AML-193 (cell line): ENCODE data around the gene TERT.
"Not testable (repeated sequence)": the region's sequence is repeated elsewhere in the genome, so short reads cannot be mapped to it uniquely, and the experiment has no call there.

ENCODE experiments used
- DNase-seq, 2 experiments: peaks; one replicate each; lab custom pipeline; 2025; lab: John Stamatoyannopoulos, UW

TERT gene

DNA sequence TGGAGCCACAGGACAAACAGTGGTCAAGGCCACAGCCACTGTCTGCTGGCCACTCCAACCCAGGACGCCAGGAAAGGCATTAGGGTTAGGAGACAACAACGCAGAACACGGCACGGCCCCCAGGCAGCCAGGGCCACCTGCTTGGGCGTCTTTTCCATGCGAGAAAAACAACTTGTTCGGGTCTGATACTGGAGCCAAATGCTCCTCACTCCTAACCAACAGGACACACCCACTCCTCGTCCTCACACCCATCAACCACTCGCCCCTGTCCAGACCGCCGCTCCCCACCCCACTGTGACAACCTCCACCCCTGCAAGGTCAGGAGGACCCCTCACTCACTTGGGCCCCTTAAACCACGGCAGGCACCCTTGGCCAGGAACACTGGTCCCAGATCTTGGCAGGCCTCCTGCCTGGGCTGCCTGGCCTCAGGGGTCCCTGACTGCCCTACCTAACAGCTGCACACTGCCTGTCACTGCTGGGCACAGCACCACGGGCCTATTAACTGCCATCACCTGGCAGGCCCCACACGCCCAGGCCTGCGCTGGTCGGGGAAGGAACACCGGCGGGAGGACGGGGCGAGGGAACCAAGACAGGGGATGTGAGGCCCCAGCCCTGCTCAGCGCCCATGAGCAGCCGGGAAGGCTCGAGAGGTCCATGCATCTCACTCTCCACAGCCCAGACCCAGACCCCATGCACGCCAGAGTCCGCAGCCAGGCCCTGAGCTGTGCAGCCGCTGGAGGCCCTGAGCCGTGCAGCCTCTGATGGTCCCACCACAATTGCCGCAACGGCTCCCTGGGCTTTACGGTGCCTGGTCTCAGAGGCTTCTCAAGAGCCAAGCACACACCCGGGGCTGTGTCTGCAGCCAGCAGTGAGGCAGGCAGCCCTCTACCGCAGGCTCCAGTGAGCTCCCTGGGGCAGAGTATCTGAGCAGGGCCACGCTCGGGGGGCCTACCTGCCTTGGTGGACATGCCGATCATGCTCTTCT is 36.3 kb upstream of the TERT start:
- no peak for DNase-seq

DNA sequence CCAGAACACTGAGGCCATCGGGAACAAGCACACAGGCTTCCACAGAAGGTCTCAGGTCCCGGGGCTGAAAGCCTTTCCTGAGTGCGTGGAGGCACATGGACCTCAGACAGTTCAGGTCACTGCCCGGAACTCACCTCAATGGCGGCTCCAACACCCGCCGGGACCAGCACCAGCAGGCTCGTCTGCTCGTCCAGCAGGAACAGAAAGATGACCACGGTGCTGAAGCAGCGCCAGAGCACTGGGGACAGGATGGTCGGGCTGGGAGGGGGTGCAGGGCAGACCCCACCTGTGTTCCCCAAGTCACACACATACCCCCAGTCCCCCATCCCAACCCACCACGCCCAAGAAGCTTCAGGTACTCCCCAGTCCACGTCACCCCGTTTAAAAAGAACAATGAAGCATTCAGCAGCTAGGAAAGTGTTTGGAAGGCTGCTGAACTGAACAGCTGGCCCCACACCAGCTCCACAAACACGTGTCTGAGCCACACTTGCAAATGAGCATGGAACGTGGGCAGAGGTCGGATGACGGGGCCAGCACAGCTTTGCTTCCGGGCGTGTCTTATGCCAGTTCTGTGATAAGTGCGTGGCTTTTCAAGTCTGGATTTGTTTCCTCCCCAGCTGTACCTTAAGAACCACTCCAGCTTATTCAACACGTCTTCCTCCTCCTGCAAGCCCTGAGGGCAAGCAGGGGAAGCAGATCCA is 35.4 kb upstream of the TERT start:
- DNase-seq, result no peak

DNA sequence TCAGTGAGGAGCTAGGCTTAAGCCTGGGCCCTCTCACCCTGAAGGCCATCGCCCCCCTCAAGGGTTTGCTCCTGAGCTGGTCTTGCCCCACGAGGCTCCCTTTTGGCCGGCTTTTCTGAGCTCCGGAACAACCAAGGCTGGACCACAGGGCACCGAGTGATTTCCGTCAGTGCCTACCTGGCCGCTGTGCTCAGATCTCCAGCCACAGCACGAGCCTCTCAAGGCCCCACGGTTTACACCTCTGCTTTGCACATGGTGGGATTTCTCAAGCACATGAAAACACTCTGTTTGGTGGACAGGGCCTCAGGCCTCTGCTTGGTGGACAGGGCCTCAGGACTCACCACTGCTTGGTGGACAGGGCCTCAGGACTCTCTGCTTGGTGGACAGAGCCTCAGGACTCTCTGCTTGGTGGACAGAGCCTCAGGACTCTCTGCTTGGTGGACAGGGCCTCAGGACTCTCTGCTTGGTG is 34.3 kb upstream of the TERT start:
- DNase-seq, result no peak

DNA sequence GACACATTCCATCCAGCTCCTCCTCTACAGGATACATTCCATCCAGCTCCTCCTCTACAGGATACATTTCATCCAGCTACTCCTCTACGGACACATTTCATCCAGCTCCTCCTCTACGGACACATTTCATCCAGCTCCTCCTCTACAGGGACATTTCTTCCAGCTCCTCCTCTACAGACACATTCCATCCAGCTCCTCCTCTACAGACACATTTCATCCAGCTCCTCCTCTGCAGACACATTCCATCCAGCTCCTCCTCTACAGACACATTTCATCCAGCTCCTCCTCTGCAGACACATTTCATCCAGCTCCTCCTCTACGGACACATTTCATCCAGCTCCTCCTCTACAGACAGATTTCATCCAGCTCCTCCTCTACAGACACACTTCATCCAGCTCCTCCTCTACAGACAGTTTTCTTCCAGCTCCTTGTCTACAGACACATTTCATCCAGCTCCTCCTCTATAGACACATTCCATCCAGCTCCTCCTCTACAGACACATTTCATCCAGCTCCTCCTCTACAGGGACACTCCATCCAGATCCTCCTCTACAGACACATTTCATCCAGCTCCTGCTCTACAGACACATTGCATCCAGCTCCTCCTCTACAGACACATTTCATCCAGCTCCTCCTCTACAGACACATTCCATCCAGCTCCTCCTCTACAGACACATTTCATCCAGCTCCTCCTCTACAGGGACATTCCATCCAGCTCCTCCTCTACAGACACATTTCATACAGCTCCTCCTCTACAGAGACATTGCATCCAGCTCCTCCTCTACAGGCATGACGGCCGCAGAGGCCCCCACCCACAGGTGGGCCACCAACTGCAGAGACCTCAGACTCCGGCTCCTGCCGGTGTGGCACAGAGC is 33.6 kb upstream of the TERT start:
- not testable (repeated sequence) for DNase-seq

DNA sequence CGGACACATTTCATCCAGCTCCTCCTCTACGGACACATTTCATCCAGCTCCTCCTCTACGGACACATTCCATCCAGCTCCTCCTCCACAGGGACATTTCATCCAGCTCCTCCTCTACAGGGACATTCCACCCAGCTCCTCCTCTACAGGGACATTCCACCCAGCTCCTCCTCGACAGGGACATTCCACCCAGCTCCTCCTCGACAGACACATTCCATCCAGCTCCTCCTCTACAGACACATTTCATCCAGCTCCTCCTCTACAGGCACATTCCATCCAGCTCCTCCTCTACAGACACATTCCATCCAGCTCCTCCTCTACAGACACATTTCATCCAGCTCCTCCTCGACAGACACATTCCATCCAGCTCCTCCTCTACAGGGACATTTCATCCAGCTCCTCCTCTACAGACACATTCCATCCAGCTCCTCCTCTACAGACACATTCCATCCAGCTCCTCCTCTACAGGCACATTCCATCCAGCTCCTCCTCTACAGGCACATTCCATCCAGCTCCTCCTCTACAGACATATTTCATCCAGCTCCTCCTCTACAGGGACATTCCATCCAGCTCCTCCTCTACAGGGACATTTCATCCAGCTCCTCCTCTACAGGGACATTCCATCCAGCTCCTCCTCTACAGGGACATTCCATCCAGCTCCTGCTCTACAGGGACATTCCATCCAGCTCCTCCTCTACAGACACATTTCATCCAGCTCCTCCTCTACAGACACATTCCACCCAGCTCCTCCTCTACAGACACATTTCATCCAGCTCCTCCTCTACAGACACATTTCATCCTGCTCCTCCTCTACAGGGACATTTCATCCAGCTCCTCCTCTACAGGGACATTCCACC is 32.3 kb upstream of the TERT start:
- not testable (repeated sequence) for DNase-seq

DNA sequence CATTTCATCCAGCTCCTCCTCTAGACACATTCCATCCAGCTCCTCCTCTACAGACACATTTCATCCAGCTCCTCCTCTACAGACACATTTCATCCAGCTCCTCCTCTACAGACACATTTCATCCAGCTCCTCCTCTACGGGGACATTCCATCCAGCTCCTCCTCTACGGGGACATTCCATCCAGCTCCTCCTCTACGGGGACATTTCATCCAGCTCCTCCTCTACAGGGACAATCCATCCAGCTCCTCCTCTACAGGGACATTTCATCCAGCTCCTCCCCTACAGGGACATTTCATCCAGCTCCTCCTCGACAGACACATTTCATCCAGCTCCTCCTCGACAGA is 31.6 kb upstream of the TERT start:
- not testable (repeated sequence) for DNase-seq

DNA sequence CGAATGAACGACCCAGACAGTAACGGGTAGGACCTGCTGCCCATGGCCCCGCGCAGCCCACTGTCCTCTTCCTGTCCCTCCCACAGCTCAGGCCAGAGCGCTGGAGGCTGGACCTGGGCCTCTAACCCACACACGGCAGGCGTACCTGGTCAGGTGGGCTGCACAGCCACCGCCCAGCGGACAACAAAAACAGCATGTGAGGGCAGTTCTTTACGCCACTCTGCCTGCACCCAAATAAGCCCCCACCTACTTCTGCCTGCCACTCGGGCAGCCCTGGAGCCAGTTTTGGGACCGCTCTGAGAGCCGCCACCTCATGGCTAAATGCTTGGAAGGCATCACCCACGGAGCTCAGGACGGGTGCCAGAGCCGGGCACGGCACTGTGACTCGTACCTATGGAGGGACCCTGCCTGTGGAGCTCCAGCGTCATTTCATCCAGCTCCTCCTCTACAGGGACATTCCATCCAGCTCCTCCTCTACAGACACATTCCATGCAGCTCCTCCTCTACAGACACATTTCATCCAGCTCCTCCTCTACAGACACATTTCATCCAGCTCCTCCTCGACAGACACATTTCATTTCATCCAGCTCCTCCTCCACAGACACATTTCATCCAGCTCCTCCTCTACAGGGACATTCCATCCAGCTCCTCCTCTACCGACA is 31.1 kb upstream of the TERT start:
- DNase-seq, result no peak

DNA sequence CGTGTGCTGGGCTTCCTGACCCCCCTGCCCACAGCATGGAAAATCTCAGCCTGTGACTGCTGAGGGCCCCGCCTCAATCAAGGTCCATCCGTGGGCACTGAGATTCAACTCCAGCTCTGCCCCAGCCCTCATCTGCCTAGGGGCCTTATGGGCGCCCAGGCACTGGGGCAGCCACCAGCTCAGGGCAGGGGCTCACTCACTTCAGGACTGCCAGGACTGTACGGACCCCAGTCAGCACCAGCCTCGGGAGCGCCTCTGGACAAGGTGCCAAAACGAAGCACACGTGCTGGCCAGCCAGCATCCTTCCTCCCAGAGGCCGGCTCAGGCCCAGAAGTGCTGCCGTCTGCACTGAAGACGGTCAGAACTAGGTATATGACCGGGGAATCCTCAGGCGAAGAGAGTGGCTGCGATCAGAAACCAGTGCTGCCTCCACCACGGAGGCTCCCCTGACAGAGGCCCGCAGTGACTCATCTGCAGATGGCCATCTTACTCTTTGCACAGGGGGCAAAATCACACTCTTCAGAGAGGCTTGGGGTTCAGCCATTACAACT is 30.4 kb upstream of the TERT start:
- no peak for DNase-seq

DNA sequence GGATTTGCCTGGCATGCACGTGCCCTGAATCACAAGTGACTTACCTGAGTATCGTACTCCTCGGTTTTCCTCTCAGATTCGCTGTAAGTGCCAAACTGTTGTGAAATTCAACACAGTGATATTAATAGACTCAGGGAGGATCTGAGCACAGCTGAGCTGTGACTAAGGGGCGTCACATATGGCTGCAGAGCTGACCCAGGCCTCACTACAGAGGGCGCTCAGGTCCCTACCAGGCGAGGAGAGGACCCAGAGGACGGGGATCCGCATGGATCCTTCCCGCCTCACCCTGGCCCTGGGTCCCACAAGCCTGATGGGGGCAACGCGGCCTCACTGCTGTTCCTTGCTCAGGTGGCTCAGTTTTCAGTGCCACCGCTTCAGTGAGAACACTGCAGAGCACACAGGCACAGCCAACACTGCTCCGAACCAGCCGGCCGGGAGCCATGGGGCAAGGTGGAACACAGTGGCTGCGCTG is 29.9 kb upstream of the TERT start:
- no peak for DNase-seq

DNA sequence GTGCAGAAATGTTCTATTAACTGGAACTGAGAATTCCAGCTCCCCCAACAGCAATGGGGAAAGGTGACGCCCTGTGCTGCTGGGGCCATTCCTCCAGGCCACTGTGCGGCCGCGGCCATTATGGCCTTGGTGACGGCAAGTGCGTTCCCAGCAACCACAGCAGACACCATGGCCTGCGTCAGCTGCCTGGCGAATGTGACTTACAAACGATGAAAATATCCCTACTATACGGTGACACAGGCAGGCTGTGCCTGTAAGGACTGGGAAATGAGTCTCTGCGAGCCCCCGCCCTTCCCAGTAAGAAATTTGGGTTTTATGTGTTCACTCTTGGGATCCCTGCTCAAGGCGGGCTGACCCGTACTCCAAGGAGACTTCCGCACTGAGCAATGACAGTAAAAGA is 29.4 kb upstream of the TERT start:
- no peak for DNase-seq

DNA sequence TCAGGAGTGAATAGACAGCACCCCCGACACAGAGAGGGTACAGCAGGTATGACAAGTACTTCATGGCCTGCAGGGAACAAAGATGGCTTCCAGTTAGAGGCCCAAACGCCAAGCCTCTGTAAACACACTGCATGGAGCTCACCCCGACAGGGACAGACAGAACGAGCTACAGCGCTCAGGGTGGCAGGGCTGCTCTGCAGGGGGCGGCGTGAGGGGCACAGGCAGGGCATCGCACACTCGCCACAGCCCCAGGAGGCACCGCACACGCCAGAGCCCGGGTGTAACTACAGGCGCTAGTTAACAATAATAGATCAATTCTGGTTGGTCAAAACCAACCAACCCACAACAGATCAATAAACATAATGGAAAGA is 28.9 kb upstream of the TERT start:
- no peak for DNase-seq

DNA sequence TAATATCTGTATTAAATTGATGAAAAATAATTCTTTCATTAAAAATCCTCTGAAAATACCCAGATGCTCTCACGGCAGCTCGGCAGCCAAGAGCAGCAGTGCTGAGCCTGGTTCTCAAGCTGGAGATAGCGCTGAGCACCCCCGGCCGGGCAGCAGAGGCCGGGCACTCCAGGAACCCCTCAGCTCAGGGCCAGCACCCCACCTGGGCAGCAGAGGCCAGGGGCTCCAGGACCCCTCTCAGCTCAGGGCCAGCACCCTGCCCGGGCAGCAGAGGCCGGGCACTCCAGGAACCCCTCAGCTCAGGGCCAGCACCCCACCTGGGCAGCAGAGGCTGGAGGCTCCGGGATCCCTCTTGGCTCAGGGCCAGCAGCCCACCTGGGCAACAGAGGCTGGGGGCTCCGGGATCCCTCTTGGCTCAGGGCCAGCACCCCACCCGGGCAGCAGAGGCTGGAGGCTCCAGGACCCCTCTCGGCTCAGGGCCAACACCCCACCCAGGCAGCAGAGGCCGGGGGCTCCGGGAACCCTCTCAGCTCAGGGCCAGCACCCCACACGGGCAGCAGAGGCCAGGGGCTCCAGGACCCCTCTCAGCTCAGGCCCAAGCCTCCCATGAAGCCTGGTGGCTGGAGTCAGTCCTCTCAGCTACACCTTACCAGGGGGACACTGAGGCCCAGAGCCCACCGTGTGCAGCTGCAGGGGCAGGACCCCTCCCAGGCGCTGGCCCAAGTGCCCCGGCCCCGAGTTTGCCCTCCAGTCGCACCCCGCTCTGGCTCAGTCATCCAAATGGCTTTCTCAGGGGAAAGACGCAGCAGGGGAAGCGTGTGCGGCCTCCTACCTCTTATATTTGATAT is 28.3 kb upstream of the TERT start:
- DNase-seq, result no peak

DNA sequence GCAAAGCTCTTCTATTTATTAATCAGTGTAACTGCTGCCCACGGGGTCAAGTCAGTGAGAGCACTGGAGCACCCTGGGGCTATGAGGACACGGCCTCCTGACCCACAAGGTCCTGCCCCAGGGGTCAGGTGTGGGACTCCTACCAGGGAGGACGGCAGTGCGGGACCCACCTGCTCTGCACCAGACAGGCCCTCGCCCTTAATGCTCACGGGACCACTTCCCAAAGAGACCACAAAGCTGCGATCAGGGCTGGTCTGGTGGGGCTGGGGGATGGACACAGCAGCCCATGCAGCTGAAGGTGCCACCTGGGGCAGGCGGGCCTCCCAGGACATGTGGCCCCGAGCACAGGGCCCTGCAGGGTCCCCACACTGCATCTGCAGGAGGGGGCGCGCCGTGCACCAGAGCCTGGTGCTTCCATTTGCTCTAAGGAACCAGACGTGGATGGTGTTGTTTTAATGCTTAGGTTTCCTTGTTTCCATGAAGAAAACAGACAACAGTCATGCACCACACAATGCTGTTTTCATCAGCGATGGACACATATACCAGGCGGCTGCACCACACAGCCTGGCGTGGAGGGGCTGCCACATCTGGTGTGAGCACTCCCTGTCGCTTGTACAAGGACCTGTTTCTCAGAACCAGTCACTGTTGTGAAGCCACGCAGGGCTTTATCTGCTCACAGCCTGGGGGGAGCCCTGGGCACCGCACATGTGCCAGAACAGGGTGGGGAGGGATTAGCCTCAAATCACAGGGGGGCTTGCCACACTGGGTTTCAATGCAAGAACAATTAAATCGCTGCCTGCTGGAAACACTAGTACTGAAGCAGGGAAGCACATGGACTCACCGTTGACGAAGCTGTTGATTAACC is 27.4 kb upstream of the TERT start:
- no peak for DNase-seq

DNA sequence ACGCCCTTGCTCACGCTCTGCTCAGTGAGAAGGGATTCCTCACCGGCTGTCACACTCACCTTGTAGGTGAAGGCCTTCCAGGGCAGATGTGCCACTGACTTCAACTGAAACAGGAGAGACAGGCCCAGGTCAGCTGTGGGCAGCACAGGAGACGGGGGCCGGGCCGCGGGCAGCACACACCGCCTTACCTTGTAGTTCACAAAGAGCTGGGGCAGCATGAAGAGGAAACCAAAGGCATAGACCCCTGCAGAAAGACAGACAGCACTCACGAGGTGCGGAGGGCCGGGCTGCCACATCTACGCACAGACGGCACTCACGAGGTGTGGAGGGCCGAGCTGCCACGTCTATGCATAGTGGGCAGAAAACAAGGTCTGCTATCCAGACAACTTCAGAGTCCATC is 26.7 kb upstream of the TERT start:
- DNase-seq, result no peak

DNA sequence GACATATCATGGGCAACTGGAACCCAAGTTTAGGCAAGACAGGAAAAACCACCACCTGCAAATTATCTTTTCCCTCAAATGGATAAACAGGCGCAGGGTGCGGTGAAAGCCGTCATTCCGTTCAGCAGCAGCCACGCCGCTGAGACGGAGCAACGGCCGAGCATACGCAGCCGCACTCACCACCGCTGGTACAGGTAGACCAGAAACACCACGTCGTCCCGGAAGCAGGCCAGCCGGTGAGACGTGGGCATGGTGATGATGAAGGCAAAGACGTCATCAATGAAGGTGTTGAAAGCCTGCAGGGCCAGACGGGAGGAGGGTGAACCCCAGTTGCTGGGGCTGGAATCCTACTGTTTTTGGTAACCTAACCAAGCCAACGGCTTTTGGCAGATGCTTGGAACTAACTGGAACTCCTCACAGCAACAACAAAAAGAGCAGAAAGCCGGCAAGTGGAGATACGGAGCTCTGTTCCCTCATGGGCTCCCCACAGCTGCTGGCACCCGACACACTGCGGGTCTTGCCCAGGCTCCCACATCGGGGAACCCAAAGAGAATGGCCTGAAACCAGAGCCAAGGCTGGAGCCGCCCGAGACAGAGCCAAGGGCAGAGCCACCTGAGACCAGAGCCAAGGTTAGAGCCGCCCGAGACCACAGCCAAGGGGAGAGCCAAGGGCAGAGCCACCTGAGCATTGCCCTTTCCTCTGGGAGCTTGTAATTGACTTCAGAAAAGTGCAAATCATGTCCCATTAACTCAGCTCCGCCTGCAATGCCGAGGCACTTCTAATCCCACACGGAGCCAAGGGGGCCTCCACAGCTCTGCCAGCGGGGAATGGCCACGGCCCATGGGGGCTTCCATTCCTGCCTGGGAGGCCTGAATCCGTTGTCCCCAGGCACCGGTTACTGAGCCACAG is 25.8 kb upstream of the TERT start:
- DNase-seq, result no peak

DNA sequence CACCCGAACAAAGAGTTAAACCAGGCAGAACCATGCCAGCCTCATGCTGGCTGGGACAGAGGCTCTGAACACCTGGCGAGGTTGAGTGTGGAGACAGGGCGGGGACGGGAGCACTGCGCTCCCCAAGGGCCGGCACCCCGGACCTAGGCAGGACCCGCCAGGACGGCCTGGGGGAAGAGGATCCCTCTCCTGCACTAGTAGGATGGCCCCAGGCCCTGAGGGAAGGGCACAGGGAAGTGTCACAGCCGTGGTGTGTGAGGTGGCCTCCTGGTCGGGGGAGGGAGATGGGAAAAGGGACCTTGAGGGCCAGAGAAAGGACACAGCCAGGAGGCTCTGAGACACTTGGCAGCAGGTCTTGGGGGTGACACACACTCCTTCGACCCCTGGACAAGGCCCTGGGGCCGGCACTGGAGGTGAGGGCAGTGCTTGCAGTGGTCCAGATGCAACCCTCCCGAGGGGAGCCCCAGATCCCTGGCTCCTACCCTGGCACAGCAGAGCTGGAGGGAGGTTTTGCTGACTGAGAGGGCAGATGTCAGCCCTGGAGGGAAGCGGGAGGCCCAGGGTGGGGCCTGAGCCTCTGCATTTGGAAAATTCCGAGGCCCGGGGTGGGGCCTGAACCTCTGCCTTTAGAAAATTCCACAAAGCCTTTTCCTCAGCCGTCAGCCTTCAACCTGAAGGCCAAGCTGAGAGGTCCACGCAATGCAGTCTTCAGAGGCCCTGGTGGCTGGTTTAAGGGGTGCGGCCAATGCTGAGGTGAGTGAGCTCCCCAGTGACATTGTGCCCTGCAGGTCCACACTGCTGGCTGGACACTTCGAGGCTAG is 24.8 kb upstream of the TERT start:
- no peak for DNase-seq
